GM19240 (cell line): ENCODE measurements around the gene CEACAM21.

Experiments used
- DNase-seq: peaks from one replicate; pipeline ENCODE4 v3.0.0; 2011; ENCODE audit warnings: low spot score; ENCODE audit not compliant: insufficient read length

CEACAM21 gene

DNA sequence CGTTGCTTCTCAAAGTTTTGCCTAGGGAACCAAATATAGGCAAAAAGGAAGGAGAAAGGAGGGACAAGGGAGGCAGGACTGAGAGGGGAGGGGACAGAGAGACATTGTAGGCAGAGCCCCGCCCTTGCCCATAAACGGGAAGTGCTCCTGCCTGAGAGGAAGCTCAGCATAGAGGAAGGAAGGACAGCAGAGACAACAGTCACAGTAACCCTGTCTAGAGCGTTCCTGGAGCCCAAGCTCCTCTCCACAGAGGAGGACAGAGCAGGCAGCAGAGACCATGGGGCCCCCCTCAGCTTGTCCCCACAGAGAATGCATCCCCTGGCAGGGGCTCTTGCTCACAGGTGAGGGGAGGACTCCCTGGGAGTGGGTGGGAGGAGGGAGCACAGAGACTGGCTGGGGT lies at the start of gene CEACAM21:
TSS of gene CEACAM21 (plus strand) at position 169 of the 400 bp plus-strand sequence. CDS start at position 278, 109 bp downstream.
- peak; percentile 62 for DNase-seq

DNA sequence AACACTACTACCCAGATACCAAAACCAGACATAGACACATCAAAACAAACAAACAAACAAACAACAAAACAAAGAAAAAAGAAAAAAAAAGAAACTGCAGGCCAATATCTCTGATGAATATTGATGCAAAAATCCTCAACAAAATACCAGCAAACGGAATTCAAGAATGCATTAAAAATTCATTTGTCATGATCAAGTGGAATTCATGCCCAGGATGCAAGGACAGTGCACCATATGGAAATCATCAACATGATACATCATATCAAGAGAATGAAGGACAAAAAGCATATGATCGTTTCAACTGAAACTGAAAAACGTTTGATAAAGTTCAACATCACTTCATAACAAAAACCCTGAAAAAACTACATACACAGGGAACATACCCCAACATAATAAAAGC lies 48.9 kb upstream of the CEACAM21 start:
- DNase-seq, result no peak

DNA sequence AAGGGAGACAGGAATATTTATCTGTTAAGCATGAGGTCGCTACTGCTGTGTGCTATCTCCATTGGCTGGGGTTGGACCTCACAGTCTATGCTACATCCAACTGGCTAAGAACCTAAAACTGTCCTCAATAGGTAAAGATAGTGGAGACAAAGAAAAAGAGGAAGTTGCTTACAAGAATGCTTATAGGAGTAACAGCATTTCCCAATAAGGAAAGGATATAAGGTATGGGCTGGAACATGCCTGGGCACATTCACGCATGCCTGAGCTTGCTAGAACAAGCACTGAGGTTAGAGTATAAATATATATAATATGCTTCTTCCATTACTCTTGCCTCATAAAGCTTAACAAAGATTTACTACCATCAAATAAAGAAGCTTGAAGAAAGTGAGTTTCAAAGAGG lies 47.9 kb upstream of the CEACAM21 start:
- no peak for DNase-seq

DNA sequence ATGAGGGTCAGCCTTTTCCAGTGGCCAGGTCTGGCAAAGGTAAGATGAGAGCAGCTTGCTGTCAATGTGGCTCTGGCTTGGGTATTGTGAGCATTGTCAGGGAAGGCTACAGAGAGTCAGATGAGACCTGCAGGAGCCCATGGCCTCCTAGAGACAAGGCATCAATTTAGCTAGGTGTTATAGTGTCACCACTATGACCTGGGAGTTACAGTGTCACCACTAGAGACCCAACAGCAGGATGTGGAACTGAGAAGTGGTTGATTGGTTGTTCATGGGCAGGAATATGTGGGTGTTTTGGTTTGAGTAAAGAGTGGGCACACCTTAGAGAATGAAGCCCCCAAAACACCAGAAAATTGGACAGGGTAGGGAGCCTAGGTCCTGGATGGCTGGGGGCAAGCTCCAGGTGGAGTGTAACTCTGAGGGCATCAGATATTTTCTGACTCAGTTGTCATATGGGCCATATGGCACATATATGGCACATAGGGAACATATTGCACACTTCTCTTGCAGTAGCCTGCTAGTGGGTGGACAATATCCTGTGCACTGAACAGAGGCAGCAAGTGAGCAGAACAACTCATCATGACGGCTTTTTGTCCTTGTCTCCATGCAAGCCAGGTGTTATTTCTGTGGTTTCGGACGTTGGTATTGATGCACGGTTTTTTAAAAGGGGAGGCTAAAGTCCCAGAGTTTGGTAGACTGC lies 46.3 kb upstream of the CEACAM21 start:
- DNase-seq, result no peak

DNA sequence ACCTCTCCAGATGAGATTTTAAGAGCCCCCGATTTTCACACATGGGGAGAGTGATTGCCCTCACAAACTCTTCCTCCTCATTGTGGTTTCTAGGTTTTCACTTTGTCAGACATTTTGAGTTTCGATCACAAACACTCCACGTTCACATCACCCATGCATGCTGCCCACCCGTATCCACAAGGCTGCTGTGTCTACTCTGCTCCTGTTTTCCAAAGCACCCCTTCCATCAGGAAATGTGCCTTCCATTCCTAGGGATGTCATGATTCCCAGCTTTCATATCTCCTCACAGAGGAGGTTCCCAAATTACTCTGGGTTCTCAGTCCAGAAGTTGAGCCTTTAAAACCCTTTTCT lies 45.8 kb upstream of the CEACAM21 start:
- DNase-seq, result no peak

DNA sequence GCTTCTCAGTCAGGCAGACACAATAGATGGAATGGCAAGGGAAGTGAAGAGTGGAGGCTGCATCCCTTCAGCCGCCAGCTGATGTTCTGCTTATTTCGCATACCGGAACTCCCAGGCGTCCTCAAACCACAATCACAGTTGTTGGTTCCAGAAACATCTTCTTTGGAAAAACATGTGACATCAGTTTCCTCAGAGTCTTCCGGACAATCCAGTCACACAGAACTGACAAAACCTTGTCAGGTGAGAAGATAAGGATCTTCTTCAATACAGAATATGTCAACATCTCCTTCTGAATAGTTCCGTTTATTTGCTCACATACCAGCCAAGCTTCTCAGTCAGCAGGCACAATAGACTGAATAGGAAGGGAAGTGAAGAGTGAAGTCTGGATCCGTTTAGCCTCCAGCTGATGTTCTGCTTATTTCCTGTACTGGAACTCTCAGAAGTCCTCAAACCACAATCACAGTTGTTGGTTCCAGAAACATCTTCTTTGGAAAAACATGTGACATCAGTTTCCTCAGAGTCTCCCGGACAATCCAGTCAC lies 45.1 kb upstream of the CEACAM21 start:
- DNase-seq, result no peak

DNA sequence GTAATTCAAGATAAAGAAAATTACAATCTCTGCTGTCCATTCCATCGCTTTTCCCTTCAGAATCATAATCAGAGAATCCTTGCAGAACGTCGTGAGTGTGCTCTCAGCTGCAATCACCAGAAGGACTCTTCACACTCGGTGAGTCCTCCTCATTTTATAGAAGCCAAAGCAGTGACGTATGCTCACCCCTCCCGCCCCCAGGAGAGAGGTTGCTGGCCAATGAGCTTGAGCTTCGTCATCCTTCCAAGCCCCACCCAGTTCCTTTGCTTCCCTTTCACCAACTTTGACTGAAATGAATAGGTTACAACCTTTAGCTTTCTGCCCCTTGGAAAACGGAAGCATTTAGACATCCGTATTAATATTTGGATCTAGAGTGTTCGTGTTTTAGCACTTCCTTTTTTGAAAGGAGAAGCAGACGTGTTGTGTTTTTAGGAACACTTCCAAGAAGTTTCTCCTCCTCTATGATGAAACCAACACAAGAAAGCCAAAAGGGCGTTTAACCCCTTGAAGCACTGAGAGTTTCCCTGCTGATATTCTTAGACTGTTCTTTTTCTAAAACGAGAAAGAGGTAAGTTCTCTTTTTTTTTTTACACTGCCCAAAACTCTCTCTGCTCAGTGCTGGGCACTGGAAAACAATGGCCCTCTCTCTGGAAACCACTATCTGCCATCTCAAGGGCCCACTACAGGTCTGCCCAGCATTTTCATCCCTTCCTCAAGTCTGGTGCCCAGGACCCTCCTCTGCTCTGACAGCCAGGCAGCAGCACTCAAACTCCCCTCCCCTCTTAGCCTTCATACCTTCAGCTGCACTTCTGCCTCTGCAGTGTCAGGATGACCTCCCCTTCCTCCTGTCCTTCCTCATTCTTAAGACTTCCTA lies 44.3 kb upstream of the CEACAM21 start:
- peak; percentile 47 for DNase-seq

DNA sequence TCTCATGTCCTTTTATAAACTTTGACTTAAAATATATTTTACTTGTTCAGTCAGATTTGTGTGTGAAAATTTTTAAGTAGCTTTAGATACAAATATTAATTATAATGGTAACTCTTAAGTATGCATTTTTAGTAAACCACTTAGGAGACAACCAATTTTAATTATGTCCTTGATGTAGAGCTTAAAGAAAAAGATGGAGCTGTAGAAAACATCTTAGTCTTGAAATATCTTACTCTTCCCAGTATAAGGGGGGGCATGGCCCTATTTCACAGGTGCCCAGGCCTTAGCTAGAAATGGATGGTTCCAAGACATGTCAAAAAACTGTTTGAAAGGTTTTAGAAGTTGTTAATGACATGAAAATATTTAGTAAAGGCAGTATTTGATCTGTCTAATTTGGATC lies 43.4 kb upstream of the CEACAM21 start:
- DNase-seq, result no peak

DNA sequence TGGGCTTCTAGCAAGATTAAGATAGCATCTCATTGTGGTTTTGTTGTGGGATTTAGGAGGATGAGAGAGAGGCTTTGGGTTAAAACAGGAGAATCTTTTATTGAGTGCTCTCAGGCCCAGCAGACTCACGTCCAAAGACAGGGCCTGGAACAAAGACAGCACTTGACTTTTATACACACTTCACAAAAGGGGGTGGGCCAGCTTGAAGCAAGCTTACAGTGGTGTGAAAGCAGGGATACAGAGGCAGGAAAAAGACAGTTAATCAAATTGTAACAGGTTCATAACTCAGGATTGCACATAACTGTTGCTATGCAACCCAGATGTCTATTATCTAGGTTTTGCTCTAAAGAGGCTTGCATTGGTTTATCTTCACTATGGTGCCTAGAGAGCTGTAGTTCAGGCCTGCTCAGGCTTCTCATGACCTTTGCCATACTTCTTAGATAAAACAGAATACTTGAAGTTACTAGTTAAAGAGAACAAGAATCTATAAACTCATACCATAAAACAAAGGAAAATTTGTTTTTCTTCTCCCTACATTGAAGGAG lies 42.2 kb upstream of the CEACAM21 start:
- no peak for DNase-seq

DNA sequence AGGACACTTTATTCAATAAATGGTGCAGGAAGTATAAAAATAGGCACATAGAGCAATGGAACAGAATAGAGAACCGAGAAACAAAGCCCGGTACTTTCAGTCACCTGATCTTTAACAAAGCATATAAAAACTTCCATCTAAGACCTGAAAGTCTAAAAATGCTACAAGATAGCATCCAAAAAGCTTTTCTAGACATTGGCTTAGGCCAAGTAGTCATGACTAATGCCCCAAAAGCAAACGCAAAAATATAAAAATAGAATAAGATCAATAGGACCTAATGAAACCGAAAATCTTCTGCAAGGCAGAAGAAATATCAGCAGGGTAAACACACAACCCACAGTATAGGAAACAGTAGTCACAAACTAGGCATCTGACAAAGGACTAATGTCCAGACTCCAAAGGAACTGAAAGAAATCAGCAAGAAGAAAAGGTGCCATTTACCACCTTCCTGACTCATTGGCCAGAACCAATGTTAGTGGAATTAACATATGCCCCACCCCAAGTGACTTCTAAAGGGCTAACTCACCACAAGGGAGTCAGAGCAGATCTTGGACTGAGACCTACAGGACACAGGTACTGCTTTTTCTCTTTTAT lies 40.8 kb upstream of the CEACAM21 start:
- no peak for DNase-seq

DNA sequence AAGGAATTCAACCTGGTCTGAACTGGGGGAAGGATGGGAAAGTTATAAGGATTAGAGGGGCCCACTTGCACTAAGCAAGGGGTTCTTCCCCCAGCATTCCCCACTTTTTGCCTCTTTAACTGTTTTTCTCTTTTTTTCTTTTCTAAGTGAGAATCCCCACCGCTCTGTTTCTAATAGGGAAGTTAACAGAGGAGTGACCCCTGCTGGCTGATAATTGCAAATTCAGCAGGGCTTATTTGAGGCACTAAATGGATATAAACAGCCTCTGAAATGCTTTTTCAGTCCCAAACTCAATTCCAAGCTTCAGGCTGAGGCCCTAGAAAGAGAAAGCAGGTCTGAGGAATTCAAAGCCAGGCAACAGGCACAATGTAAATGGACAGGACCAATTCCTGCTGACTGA lies 38.2 kb upstream of the CEACAM21 start:
- DNase-seq, result no peak

DNA sequence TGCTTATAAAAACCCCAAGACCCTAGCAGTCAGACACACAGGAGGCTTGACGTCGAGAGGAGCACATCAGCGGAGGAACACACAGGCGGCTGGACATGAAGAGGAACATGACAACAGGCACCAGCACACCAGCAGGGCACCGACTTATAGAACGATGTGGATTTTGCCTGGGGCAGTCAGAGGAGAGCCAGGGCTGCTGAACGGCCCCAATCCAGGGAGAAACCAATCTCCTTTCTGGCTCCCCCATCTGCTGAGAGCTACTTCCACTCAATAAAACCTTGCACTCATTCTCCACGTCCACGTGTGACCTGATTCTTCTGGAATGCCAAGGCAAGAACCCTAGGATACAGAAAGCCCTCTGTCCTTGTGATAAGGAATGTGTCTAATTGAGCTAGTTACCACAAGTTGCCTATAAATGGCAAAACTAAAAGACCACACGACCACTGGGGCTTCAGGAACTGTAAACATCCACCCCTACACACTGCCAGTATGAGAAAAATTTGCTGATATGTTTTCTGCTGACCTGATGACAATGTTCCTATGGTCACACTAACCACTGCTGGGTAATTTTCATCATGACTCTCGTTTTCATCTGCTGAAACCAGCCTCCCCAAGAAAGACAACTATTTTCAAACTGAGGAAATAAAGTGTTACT lies 35.8 kb upstream of the CEACAM21 start:
- DNase-seq, result no peak

DNA sequence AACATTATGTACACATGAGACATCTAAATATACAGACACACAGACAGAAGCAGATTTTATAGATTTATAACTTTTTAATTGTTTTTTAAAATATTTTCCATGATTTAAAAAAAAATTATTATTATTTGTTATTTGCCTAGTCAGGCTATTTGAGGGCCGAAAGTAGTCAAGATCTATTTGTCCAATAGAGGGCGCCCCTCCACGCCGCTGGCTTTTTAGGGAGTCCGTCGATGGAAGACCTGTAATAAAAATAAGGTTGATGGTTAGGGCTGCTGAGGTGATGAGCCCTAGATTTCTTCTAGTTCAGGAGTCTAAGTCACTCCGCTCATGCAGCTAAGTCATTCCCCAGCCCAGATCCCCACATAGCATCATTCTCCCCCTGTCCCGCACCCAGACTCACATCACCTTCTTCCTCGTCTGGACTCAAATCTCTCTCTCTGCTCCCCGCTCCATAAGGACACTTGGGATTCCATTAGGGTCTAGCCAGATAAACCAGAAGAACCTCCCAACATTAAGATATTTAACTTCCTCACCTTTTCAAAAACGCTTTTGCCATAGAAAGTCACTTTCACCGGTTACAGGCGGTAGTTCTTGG lies 33.9 kb upstream of the CEACAM21 start:
- no peak for DNase-seq

DNA sequence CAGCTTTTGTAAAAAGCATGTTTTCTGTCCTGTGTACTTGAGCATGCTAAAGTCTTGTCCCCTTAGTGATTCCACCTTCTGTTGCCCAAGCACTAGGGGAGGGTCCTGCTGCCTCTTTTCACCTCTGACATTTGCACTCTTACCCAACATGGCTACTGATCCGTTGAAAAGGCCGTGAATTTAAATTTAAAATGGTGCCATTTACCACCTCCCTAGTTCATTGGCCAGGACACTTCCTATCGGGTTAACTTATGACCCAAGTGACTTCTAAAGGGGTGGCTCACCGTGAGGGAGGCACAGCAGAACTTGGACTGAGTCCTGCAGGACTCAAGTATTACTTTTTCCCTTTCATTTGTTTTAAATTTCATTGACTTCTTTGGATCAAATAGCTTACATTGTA lies 33.3 kb upstream of the CEACAM21 start:
- no peak for DNase-seq

DNA sequence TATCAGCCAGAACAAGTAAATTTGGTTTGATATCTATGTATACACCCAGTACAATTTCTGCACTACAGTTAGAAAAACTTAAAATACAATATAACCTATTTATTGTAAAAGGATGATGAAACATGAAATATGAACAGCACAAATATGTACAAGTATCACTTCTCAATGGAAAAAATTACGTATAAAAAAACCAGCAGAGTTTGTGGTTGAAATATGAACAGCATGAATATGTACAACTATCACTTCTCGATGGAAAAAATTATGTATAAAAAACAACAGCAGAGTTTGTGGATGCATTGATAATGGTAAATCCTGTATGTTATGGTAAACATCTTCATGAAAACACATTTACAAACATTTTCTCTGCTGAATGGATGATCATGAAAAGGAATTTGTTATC lies 32.4 kb upstream of the CEACAM21 start:
- DNase-seq, result no peak

DNA sequence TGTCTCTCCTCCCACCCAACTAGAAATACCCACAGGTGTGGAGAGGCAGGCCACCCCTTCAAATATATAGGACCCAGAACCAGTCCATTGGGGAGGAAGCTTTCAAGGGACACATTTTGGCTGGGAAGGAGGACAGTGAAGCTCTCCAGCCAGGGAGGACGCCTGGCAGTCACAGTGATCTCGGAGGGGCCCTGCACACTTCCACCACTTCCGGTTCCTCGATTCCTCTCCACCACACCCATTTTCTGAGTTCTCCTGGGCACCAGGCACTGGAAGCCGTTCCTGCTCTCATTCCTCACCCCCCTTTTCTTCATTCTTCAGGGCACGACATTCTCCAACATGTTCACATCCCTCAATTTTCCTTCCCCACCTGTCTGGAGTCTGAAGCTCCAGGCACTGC lies 30.4 kb upstream of the CEACAM21 start:
- no peak for DNase-seq

DNA sequence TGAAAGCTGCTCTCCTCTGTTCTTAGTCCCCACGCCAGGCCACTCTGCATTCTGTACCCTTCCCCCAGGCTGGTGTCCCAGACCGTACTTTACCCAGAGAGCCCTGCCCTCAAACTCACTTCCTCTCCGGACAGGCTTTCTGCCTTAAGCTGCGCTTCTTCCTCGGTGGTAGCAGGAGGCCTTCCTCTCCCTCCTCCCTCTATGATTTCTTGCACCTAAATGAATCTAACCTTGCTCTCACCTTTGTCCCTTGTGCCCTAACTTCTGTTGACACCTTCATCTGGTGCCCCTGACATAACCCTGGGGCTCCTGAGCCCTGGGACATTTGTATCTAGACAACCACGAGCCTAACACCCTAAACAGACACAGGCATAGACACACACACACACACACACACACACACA lies 29.6 kb upstream of the CEACAM21 start:
- DNase-seq, result no peak

DNA sequence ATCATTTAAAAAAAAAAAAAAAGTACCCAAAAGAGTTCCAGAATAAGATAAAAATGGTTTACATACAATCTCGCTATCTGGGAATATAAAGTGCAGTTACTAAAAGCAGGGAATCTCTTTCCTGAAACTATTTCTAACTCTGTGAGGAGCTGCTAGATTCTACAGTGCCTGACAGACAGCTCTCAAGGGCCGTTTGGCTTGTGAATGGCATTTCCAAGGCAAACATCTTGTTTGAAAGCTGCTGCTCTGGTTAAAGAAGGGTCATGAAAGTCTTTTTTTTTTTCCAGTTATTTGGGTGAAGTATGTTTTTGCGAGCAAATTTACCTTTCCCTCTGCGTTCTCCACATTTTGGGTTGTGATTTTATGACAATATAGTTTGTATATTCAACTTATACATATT lies 29.0 kb upstream of the CEACAM21 start:
- no peak for DNase-seq

DNA sequence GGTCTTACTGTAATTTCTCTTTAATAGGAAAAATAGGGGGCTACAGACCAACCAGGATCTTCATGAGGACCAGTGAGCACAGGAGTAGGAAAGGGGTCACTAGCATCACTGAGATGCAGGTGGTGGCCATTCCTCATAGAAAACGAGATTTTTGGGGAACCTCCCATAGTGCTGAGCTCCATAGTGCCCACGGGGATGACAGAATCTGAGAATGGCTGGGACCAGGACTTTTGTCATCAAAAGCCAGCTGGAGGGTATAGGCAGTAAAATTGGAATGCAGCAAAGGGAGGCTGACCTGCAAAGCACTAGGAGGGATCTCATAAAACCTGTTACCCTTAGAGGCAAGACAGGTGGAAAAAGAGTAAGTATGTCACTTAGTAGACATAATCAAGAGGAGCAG lies 28.4 kb upstream of the CEACAM21 start:
- DNase-seq, result no peak

DNA sequence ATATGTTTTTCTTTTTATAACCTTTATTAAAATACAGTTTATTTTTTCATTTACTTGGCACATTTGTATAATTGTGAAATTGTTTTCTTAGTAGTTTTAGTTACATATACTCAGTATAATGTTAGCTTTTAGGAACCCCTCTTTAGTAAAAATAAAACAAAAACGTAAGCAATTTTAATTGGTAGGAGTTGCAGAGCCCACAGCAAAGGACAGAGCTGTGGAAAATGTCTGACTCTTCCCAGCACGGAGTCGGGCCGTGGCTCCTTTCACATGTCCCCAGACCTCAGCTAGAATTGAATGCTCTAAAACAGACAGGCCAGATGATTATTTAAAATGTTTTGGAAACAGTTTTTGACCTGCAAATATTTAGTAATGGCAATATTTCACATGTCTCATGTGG lies 27.9 kb upstream of the CEACAM21 start:
- no peak for DNase-seq
